Activated CD8-positive, alpha-beta memory T cell treated with anti-CD3 and anti-CD28 coated beads, Interleukin-2, amount 50 U/mL, for 48 hours (primary cell): ENCODE results near the gene PSG6.
A peak's percentile ranks its signal among the peaks of the same experiment; 100 is the strongest.
"Not testable (repeated sequence)": the region's sequence is repeated elsewhere in the genome, so short reads cannot be mapped to it uniquely, and the experiment has no call there.

Source experiments
- DNase-seq: peaks from one replicate; pipeline ENCODE4 v3.0.0-alpha.2; 2020

PSG6 gene

DNA sequence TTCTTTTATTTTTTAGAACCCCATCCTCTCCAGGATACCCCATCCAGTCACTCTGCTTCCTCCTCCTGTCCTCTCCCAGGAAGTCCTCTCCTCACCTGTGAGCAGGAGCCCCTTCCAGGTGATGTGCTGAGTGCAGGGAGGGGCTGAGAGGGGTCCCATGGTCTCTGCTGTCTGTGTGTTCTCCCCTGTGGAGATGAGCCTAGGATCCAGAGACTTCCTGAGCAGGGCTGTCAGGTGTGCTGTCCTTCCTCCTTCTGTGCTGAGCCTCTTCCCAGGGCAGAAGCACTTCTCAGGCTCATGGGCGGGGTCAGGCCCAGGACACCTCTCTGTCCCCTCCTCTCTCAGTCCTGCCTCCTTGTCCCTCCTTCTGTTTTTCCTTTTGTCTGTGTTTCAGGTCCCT is at the start of gene PSG6:
Gene PSG6 (minus strand): TSS at position 261 of the 400 bp plus-strand sequence. CDS start 102 bp downstream, at position 159.
- not testable (repeated sequence) for DNase-seq

DNA sequence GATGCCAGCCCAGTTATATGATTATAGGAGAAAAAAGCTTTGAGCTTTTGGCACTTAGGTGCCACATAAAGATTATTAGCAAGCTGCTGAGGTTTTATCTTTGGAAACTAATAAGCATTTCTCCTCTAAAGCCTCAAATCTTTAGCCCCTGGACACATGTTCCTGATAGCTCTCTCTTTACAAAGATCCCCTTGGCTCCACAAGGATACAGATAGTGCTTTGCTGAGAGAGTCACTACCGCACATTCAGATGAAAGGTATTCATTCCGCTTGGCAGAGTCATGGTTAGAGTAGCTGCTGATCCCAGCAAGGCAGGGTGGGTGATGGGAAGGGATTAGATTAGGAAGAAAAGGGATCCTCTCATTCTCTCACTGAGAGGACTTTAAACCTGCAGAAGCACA is 47.5 kb upstream of the PSG6 start:
- no peak for DNase-seq

DNA sequence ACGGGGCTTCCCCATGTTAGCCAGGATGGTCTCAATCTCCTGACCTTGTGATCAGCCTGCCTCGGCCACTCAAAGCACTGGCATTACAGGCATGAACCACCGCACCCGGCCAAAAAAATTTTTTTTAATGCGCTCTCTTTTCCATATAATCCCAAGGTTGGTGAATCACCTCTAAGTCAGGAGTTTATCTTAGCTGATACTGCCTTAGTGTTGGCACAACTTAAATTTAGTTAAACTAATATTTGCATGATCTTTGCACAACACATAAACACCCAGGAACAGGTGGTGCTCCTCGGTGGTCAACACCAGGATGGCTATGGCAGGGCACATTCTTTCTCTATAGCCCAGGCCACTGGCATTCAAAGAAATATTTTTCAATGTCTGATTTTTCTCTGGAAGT is 43.4 kb upstream of the PSG6 start:
- no peak for DNase-seq

DNA sequence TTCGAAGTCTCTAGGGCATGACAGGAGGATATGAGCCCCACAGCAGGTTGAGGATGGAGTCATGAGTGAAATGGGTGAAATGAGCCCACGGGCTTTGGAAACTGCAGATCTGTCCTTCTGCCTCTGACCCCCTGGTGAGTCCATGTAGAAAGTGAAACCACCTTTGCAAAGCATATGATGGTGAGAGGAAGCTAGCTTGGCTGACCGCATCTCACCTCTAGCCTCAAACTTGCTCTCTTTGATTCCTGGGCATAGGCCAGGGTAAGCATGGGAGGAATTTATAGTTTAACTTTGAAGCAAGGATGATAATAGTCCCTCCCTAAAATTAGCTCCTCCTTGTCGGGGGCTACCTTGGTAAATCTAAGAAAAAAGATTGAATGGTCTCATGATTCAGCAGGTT is 34.4 kb upstream of the PSG6 start:
- DNase-seq = not testable (repeated sequence)

DNA sequence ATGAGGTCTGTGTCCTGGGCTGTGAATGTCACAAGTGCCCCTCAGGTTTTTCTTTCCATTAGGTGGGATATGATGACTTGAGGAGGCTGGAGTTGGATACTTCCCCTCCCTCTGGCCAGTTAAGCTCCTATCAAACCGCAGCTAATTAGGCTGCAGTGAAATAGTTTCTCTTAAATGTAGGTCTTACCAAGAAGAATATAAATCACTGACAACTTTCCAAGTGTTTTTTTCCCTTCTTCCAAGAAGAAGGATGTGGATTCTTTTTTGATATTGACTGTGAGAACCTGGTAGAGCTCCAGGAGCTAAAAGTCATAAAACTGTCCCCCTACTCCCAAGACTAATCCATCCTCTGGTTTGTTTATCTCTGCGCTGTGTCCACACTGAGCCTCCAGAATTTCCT is 33.8 kb upstream of the PSG6 start:
- DNase-seq = not testable (repeated sequence)

DNA sequence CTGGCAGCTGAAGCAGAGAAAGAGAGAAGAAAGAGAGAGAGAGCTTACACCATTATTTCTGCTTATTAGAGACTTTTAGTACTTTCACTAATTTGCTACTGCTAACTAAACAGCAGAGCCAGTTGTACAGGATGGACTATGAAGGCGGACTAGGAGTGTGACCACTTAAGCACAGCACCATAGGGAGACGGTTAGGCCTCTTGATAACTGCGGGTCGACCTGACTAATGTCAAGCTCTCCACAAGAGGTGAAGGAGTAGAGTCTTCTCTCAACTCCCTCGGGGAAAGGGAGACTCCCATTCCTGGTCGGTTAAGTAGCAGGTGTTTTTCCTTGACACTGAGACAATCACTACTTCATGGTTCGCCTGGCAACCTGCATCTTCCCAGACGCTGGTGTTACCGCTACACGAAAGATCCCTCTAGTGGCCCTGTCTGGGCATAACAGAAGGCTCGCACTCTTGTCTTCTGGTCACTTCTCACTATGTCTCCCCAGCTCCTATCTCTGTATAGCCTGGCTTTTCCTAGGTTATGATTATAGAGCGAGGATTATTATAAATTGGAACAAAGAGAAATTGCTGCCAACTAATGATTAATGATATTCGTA is 24.6 kb upstream of the PSG6 start:
- DNase-seq = no peak

DNA sequence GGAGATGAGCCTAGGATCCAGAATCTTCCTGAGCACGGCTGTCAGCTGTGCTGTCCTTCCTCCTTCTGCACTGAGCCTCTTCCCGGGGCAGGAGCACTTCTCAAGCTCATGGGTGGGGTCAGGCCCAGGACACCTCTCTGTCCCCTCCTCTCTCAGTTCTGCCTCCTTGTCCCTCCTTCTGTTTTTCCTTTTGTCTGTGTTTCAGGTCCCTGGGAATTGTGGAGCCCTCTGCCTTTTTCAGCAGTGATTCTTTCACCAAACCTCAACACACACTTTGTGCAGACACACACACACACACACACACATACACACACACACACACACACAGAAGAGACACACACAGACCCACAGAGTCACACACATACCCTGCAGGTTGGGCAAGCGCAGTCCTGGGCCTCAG is 19.4 kb upstream of the PSG6 start, which contains the start of gene PSG7:
Gene PSG7 (minus strand): TSS at position 101 of the 400 bp plus-strand sequence. CDS start 131 bp downstream, outside the sequence.
- not testable (repeated sequence) for DNase-seq

DNA sequence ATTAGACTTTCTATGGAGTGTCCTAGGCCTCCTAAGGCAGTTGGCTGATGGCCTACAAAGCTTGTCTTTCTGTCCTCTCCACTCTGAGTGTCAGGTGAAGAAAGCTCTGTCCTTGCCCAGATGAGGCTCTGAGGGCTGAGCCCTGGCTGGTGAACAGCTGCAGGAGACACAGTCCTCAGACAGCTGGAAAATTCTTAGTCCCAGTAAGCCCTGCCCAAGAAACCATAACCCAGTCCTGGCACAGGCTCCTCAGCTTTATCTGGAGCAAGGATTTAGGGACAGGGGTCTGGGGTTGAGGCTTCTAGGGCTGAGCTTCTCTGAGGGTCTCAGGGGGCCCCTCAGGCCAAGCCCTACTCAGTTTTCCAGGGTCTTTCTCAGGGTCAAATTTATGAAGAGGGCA is 17.0 kb upstream of the PSG6 start:
- not testable (repeated sequence) for DNase-seq

DNA sequence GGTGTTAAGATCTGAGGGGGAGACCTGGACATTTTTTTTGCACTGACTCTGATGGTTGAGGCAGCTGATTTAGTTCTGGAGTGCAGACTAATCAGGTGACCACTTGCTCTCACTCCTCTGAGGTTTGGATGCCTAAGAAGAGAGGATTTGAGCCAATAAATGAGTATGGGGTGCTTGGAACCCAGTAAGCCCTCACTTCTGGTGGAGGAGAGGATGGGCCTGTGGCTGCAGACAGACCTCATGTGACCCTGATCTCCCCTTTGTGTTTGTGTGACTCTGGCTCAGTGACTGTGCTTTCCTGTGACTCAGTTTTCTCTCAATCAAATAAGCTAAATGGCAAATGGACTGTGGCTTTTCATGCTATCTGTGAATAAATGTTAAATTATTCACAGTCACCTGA is 16.5 kb upstream of the PSG6 start:
- not testable (repeated sequence) for DNase-seq

DNA sequence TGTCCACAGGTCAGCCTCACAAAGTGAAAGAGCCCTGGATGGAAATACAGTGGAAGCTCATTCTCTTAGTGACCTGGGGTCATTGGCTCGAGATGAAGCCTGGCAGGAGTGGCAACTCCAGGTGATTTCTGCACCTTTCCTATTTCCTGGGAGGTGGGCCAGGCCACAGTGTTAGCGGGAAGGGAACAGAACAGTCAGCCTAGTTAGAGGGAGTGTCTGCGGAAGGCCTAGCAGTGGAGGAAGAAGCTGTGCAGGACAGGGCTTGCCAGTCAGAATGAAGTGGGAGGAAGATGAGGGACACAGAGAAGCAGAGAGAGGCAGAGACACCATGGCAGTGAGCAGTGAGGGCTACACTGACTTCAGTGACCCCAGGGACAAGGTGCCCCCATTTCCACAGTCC is 15.7 kb upstream of the PSG6 start:
- not testable (repeated sequence) for DNase-seq

DNA sequence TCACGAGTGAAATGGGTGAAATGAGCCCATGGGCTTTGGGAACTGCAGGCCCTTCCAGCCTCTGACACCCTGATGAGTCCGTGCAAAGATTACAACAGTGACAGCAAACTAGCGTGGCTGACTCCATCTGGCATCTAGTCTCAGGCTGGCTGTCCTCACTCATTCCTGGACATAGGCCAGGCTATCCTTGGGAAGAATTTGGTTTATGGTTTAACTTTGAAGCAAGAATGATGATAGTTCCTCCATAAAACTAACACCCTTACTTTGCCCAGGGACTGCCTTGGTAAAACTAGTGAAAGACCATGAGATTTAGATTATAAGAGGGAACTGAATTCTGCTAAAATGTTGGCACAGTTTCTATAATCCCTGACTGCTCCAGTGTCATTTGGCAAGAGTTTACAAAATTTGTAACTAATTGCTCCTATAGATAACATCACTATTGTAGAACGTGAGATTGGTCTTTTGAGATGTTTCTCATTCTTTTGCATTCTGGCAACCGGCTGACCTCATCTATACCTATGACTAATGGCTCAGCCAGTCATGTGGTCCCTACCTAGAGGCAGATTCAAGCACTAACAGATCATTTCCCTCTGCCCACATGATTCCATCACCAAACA is 14.9 kb upstream of the PSG6 start:
- not testable (repeated sequence) for DNase-seq

DNA sequence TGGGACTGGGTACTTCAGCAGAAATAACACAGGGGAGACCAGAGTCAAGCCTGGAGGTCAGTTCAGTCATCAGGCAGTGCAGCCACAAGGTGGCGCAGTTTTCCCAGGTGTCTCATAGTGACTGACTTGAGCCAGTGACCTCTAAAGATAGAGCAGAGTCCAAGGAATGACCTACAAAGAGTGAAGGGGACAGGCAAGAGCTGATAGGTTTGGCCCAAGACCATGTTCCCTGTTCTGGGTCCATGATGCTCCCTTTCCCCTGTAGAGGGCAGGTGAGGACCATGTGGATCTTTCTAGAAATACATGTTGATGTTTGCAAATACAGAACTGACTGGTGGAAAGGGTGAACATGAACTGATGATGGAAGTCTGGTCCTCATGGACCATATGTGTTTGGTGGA is 12.5 kb upstream of the PSG6 start:
- peak; percentile 78 for DNase-seq

DNA sequence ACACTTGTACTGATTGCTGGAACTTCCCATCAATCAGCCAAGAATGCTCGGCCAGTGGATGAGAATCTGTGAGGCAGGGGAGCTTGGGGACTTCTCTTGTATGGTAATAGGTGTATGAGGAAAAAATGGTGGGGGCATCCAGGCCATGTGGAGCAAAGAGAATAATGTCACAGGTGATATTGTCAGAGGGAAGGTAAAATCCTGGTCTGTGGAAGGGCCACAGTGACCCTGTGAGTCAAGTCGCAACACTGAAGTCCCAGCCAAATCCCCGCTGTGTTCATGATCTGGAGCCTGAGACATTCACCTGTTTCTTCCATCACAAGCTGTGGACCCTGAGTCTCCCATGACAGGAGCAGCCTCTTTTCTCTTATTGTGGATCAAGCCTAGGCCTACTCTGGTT is 11.2 kb upstream of the PSG6 start:
- no peak for DNase-seq

DNA sequence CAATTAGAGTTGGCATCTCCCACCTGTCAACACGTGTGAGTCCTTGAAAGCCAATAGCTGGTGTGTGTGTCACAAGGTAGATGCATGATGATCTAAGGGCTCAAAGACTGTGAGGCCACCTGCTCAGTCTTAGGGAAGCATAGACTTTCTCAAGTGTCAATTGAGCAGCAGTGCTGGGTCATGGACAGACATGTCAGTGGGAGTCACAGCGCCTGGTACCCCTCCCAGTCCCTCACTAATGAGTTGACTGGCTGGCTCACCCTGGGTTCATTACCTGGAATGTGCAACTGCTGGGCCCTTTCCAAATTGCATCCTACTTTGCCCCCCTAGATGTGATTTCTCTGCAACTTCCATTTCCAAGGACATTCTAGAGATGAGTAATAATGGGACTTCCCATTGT is 9.1 kb upstream of the PSG6 start:
- no peak for DNase-seq

DNA sequence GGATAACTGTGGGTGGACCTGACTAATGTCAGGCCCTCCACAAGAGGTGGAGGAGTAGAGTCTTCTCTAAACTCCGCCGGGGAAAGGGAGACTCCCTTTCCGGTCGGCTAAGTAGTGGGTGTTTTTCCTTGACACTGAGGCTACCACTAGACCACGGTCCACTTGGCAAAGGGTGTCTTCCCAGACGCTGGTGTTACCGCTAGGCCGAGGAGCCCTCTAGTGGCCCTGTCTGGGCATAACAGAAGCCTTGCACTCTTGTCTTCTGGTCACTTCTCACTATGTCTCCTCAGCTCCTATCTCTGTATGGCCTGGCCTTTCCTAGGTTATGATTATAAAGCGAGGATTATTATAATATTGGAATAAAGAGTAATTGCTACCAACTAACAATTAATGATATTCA is 5.4 kb upstream of the PSG6 start:
- peak; percentile 60 for DNase-seq

DNA sequence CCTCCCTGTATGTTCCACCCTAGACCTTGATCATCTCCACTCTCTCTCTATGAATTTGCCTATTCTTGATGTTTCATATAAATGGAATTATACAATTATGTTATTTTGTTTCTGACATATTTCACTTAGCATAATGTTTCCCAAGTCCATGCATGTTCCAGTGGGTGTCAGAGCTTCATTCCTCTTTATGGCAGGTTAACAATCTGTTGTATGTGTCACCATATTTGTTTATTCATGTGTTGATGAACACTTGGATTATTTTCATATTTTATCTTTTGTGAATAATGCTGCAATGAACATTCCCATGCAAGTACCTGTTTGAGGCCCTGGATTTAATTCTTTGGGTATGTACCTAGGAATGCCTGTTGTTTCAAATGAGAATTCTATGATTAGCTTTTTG is 3.3 kb upstream of the PSG6 start:
- DNase-seq = not testable (repeated sequence)

DNA sequence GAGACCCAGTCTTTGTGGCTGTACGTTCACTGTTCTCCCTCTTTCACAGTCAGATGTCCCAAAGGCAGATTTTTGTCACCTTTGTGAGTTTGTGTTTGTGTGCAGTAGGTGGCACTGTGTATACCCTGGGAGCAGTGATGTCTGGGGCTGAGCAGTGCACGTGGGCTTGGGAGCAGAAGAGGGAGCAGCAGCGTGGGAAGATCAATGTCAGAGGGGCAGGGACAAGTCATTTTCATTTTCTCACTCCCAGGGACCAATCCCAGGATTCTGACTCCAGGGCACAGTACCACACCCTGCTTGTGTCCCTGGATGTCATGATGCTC is 2.0 kb upstream of the PSG6 start:
- no peak for DNase-seq

DNA sequence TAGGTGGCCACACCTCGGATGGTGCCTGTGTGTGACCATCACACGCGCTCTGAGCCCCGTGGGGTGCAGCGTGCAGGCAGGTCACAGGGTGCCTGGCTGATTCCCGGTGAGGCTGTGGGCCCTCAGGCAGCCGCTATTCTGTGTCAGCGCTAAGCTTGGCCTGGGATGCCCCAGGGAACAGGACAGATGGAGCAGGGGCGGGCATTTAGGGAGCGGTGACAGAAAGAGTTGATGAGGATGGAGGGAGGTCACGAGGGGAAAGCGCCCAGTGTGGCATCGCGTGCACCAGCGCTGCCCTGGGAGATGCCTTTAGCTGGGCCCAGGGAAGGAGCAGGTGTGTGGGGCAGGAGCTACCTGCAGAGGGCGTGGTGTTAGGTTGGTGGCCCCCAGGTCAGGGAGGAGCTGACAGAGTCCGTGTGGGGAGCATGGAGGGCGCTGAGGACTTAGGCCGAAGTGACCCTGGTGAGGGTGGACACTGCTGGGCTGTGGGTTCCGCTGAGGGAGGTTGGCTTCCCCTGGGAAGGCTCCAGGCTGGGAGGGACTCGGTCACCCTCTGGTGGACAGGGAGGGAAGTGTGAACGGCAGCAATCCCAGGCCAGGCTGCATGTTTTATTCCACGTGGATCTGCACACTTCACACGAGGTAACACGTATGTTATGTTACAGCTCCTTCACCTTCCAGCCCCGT is 1.5 kb upstream of the PSG6 start:
- DNase-seq = not testable (repeated sequence)

DNA sequence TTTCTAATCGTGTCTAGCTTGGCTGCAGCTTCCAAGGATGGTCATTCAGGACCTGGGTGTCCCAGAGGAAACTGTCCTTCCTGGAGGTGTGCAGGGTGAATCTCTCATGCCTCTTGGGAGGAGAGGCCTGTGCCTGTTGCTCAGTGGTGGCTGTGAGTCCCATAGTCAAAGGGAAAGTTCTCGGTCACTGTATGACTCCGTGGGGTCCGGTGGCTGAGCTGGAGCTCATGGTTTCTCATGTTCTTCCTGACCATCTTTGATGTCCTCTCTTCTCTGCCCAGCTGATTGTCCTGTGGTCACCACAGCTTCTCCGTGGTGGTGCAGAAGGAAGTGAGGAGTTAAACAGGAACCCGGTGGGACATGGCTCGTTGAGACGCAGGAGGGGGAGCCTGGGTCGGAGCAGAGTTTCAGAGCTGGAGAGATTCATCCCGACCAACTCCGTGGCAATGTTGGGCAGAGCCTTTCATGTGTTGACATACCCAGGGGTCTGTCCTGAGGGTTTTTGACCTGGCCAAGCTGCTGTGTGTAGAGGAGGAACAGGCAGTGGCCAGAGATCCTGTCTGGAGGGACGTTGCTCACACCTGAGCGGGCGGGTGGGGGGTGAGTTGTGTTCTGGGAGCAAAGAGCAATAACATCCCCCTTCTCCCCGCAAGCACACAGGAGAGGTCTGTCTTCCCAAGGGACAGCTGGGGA is 829 bp upstream of the PSG6 start:
- not testable (repeated sequence) for DNase-seq

DNA sequence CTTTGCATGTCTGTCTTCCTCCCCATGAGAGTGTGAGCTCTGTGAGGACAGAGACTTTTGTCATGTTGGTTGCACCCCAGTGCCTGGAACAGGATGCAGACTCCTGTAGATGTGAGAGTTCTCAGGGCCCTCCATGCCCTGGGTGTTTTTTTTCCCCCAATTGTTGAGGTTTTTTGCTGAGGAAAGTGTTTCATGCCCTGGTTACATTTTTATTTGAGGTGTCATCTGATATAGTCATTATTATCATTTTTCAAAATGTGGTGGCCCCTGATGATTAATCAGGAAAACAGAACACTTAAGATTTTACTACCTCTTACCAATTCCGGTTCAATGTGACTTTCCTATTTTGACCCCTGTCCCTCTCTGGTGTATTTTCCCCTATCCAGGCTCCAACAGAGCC is 763 bp downstream of the PSG6 start:
- DNase-seq = not testable (repeated sequence)

DNA sequence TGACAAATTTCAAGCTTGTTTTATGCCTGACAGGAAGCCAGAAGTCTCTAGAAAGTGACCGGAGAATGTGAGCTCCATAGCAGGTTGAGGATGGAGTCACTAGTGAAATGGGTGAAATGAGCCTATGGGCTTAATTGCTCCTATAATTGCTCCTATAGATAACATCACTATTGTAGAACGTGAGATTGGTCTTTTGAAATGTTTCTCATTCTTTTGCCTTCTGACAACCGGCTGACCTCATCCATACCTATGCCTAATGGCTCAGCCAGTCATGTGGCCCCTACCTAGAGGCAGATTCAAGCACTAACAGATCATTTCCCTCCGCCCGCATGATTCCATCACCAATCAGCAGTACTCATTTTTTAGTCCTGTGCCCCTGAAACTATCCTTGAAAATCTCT is 4.2 kb downstream of the PSG6 start:
- DNase-seq = not testable (repeated sequence)

DNA sequence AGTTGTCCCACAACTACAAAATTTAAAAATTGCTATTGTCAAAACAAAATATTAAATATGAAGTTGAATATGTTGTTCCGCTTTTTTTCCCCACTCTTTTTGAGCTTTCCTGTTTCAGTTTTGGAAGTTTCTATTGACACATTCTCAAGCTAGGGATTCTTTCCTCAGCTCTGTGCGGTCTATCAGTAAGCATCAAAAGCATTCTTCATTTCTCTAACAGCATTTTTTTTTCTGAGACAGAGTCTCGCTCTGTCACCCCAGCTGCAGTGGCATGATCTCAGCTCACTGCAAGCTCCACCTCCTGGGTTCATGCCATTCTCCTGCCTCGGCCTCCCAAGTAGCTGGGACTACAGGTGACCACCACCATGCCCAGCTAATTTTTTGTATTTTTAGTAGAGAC is 4.8 kb downstream of the PSG6 start:
- not testable (repeated sequence) for DNase-seq

DNA sequence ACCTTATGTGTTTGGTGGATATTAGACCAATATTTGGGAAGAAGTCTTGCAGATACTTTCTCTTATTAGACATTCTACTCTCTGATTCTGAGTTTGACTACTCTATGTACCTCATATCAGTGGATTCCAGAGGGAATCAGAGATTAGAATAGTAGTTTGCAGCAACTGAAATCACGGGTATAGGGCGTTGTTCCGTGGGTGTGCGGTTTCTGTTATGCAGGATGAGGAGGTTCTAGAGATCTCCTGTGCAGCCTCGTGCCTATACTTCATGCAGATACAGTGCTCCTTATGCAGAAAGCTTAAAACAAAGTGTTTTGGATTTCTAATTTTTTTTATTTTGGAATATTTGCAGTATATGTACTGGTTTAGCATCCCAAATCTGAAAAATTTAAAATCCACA is 6.0 kb downstream of the PSG6 start:
- not testable (repeated sequence) for DNase-seq

DNA sequence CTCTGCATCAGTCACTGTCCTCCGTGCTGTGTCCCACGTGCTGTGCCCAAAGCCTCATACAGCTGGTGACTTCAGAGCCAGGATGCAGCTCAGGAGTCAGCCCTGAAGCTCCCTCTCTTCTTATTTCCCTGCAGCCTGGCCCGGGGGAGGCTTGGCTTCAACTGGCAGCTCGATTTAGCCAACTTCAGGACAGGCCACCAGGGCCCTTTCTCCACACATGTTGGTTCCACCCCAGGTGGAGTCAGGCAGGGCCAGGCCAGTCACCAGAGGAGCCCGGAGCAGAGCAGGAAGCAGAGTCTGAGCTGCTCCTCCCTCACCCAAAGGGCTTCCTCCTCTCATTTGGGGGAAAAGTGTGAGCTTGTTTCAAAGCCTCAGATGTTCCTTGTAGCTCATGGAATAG is 11.5 kb downstream of the PSG6 start:
- not testable (repeated sequence) for DNase-seq
